BJ (cell line): ENCODE data around the gene NDUFB7. TPM values are rescaled to one million over a fixed set of nuclear protein-coding genes. Genes with fewer than 3 reads are reported as not detected.
"Not testable (repeated sequence)": the region's sequence is repeated elsewhere in the genome, so short reads cannot be mapped to it uniquely, and the experiment has no call there.

Experiments
- CTCF ChIA-PET: fragments of 350-600 bp; formaldehyde crosslinking; extraction: SDS; loops from one replicate; lab custom pipeline; 2021; ENCODE audit warnings: antibody characterized with exemption, inconsistent platforms; lab: Yijun Ruan, JAX
- POLR2A ChIA-PET: fragments of 300-600 bp; sonication (Branson Sonifier 250); formaldehyde crosslinking; extraction: SDS; loops from one replicate; lab custom pipeline; 2021; ENCODE audit warnings: antibody characterized with exemption; lab: Charles Lee
- DNase-seq: peaks from one replicate; pipeline ENCODE4 v3.0.0-alpha.2; 2011; ENCODE audit warnings: low read depth
- H3K27me3 ChIP-seq: 2 replicates; pipeline ENCODE4 v1.6.0; 2011; ENCODE audit warnings: low read length; ENCODE audit not compliant: control insufficient read depth, insufficient read depth
- H3K36me3 ChIP-seq: 2 replicates; pipeline ENCODE4 v1.5.1; 2011; ENCODE audit warnings: low read length; ENCODE audit not compliant: control insufficient read depth, insufficient read depth
- H3K4me3 ChIP-seq: 2 replicates; pipeline ENCODE4 v1.5.1; 2011; ENCODE audit warnings: low read depth, mild to moderate bottlenecking, control low read depth, low read length
- polyA minus RNA-seq: library from RNA; depleted of rRNA, polyadenylated mRNA; stranded (reverse); fragments of >200 nt; gene quantifications from 2 replicates; pipeline ENCODE4 v1.2.3, GENCODE V29; 2011; rRNA and poly(A)+ RNA removed
- polyA plus RNA-seq: library from polyadenylated mRNA; depleted of rRNA; stranded (reverse); fragments of >200 nt; gene quantifications from 2 replicates; pipeline ENCODE4 v1.2.3, GENCODE V29; 2011; rRNA removed
- TF ChIP-seq, protein P1 (sequence below): IDR thresholded peaks from 2 replicates; pipeline ENCODE4 v1.5.1; 2011; ENCODE audit warnings: low read depth, mild to moderate bottlenecking, control low read depth, inconsistent platforms, low read length, moderate library complexity; ENCODE audit not compliant: insufficient read depth

The NDUFB7 gene
- polyA plus RNA-seq, result 135 and 147 TPM in 2 replicates
- 19.0 and 20.3 TPM in 2 replicates for polyA minus RNA-seq

GRCh38 chr19:14571695-14572490 is at the start of gene NDUFB7:
Gene NDUFB7, minus strand, starts transcription at chr19:14572066. Its CDS starts 66 bp downstream, at chr19:14572000.
- ChIA-PET POLR2A (interaction anchor here (0.5 kb wide), 1 partner anchor 24 kb away, joined by 3 read pairs; no protein-coding TSS in a partner anchor), CTCF (interaction anchor here (0.6 to 9.9 kb wide), 11 partner anchors 13 to 1414 kb away, joined by 3 to 62 read pairs (median 6); partner anchors contain the start of gene ZNF333)
- no peaks in the 10 kb centered on the region for H3K27me3 ChIP-seq
- TF ChIP-seq, protein P1, sequence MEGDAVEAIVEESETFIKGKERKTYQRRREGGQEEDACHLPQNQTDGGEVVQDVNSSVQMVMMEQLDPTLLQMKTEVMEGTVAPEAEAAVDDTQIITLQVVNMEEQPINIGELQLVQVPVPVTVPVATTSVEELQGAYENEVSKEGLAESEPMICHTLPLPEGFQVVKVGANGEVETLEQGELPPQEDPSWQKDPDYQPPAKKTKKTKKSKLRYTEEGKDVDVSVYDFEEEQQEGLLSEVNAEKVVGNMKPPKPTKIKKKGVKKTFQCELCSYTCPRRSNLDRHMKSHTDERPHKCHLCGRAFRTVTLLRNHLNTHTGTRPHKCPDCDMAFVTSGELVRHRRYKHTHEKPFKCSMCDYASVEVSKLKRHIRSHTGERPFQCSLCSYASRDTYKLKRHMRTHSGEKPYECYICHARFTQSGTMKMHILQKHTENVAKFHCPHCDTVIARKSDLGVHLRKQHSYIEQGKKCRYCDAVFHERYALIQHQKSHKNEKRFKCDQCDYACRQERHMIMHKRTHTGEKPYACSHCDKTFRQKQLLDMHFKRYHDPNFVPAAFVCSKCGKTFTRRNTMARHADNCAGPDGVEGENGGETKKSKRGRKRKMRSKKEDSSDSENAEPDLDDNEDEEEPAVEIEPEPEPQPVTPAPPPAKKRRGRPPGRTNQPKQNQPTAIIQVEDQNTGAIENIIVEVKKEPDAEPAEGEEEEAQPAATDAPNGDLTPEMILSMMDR, result peak; percentile 87
- peaks cover 3% of the 10 kb centered on the region for H3K36me3 ChIP-seq
- peak; percentile 58 for DNase-seq
- peak within 1 kb of the TSS; percentile 95 for H3K4me3 ChIP-seq

GRCh38 chr19:14619404-14619803 is 47.5 kb upstream of the NDUFB7 start:
- CTCF ChIA-PET, result no interaction called here
- Histone ChIP-seq H3K4me3 (no peak overlapping the region), H3K36me3 (no peaks in the 10 kb centered on the region), H3K27me3 (no peaks in the 10 kb centered on the region)
- TF ChIP-seq, protein P1, result no peak
- POLR2A ChIA-PET, result no interaction called here
- no peak for DNase-seq

DNA sequence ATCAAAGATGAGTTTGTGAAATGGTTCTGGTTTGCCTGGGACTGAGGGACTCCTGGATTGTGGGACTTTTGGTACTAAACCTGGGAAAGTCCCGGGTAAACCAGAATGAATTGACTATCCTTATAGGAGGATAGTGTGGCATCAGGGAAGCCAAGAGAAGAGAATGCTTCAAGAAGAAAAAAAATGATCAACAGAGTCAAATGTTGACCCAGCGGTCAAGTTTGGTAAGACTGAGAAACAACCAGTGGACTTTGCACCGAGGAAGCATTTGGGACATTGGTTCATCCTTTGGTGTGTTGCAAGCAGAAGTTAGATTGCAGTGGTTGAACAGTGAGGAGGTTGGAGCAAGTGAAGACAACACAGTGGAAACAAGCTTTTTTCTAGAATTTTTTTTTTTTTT is 44.5 kb upstream of the NDUFB7 start:
- H3K27me3 ChIP-seq, result no peaks in the 10 kb centered on the region
- POLR2A ChIA-PET, result no interaction called here
- no peak for DNase-seq
- TF ChIP-seq, protein P1, result no peak
- H3K36me3 ChIP-seq, result no peaks in the 10 kb centered on the region
- CTCF ChIA-PET, result no interaction called here
- no peak overlapping the region for H3K4me3 ChIP-seq

- TF ChIP-seq, protein P1, result no peak
- H3K4me3 ChIP-seq, result no peak overlapping the region
- no peak for DNase-seq
- POLR2A ChIA-PET, result no interaction called here
- H3K36me3 ChIP-seq, result no peaks in the 10 kb centered on the region
- CTCF ChIA-PET, result no interaction called here
- H3K27me3 ChIP-seq, result no peaks in the 10 kb centered on the region
Observed at GRCh38 chr19:14615623-14616022, 43.8 kb upstream of the NDUFB7 start.

DNA sequence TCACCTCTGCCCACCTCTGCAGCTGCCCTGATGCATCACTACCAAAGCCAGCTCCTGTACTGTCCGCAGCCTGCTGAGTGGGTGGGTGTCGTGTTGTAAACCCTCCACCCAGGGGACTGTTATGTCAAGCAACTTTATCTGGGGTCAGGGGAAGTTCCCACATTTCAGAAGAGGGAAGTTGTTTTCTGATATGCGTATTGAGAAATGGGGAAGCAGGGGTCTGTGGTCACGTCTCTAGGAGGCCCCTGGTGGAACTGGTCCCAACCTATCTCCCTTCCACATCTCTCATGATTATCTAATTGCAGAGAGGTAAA is 42.2 kb upstream of the NDUFB7 start:
- no peak overlapping the region for H3K4me3 ChIP-seq
- no peaks in the 10 kb centered on the region for H3K36me3 ChIP-seq
- ChIA-PET POLR2A (no interaction called here), CTCF (no interaction called here)
- DNase-seq, result no peak
- no peaks in the 10 kb centered on the region for H3K27me3 ChIP-seq
- TF ChIP-seq, protein P1, result no peak

DNA sequence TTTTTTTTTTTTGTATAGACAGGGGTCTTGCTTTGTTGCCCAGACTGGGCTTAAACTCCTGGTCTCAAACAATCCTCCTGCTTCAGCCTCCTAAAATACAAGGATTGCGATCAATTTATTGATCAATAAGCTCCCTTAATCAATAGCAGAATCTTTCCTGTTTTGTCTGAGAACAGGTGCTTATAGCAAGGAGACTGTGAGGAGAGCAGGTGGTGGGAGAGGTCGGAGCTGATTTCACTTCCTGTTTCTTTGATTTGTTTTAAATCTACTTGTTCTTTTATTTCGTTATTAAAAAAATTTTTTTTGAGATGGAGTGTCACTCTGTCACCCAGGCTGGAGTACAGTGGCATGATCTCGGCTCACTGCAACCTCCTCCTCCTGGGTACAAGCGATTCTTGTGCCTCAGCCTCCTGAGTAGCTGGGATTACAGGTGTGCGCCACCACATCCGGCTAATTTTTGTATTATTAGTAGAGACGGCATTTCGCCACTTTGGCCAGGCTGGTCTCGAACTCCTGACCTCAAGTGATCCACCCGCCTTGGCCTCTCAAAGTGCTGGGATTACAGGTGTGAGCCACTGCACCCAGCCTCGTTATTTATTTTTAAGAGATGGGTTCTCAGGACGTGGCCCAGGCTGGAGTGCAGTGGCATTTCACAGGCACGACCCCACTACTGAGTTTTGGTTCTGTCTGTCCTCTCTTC is 41.7 kb upstream of the NDUFB7 start:
- H3K36me3 ChIP-seq, CTCF ChIA-PET, POLR2A ChIA-PET, DNase-seq, H3K4me3 ChIP-seq, H3K27me3 ChIP-seq: not testable (repeated sequence)
